Mammary epithelial cell (primary cell): ENCODE results near the gene MAPK14.

Experiments
- CTCF ChIP-seq, 2 donors: IDR thresholded peaks in 1 of 2; conservative IDR thresholded peaks in 1 of 2; 2 replicates each; pipeline ENCODE4 v1.5.1; 2011 to 2012; ENCODE audit warnings: inconsistent platforms in 2 of 2, low read length in 2 of 2, mild to moderate bottlenecking in 2 of 2, control low read depth in 1 of 2, low read depth in 1 of 2; ENCODE audit not compliant: insufficient read depth in 1 of 2; ENCODE audit errors: extremely low read depth in 1 of 2
- EZH2 ChIP-seq: IDR thresholded peaks from 2 replicates; pipeline ENCODE4 v1.6.1; 2012; ENCODE audit warnings: low read length, inconsistent platforms, borderline replicate concordance

- TF ChIP-seq CTCF (conservative IDR thresholded peaks at IDR 0.05 in 1 of 2, IDR thresholded peaks at IDR 0.05 in 1 of 2; ENCODE audit: extremely low read depth in 1 of 2, insufficient read depth in 1 of 2, low read depth in 1 of 2, low read length in 2 of 2) (no peak), EZH2 (no peak)
Measured at GRCh38 chr6:36126121-36126520, 98.5 kb downstream of the MAPK14 start.
